Measurements from ENCODE around the gene CEP83.

The CEP83 gene

GRCh38 chr12:94269316-94269999 lies 190.2 kb downstream of the CEP83 start:
- DNase-seq (ENCODE audit: low read depth), result no peak

DNA sequence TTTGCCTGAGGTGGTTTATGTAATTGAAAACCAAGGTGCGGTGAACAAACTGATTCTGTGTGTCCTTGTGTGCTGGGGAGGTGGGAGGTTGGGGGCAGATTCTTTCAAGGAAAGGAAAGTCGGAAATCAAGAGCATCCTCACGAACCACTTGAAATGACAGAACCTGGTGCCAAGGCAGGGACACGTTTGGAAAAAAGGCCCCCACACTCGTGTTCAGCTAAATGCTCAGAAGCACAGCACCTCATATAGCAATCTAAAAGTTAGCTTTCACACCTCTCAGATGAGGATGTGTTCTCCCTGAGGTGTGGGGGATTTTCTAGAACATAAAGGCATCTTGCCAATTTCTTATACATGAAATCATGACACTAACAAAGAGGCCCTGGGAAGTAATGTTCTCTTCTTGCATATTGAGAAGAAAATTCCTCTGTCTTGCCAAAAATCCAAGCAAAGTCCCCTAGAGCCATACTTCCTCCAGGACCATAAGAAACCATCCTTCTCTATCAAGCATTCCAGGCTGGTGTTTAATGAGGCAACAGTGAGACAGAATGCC lies 191.7 kb downstream of the CEP83 start:
- DNase-seq (ENCODE audit: low read depth), result no peak

GRCh38 chr12:94267537-94267872 lies 192.2 kb downstream of the CEP83 start:
- DNase-seq (ENCODE audit: low read depth), result no peak

DNA sequence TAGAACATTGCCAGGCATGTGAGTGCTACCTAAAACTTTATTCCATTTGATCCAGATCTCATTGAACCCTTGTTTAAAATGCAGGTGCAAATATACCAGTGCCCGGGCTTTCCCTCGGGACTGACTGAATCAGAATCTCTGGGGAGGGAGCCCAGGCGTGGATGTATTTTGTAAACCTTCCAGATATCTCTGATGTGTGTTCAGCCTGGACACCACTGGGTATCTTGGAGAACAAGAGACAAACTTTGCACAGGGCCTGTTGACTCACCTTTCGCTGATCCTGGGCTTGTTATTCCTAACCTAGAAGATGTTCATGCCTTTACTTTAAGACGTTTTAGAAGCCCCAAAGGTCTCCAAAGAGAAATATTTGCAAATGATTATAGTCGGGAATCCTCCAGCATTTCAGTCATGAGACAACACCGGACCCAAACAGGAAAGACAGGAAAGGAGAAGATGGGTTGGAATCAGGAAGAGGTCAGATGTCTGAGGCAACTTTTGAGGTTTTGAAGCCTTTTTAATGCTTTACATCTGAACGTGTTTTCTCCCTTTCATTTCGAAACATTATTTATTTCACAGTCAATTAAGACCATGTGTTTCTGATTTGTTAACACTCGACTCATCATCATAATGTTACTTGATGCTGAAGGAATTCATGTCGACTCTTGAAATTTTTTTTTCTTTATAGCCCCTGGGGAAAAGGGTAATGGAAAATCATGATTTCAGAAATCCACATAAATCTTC lies 192.7 kb downstream of the CEP83 start:
- peak; percentile 78 for DNase-seq (ENCODE audit: low read depth)

- DNase-seq (ENCODE audit: low read depth), result peak; percentile 2
Observed at GRCh38 chr12:94265966-94266745, 193.5 kb downstream of the CEP83 start.

DNA sequence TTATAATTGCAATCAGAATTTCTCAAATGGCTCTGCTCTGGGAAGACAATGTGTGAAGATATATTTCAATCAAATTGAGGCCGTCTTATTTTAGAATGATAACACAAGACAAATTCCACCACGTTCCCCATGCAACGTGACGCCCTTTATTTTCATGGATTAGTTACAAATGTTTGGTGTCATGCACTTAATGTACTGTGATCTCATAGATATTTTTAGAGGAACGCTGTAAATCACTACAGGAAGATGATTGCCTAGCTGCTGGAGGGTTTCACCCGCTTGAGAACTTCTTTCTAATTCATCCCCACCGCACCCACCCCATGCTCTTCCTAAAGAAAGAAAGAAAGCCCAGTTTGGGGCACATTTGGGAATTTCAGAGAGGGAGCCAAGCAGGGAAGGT lies 194.1 kb downstream of the CEP83 start:
- DNase-seq (ENCODE audit: low read depth), result no peak

DNA sequence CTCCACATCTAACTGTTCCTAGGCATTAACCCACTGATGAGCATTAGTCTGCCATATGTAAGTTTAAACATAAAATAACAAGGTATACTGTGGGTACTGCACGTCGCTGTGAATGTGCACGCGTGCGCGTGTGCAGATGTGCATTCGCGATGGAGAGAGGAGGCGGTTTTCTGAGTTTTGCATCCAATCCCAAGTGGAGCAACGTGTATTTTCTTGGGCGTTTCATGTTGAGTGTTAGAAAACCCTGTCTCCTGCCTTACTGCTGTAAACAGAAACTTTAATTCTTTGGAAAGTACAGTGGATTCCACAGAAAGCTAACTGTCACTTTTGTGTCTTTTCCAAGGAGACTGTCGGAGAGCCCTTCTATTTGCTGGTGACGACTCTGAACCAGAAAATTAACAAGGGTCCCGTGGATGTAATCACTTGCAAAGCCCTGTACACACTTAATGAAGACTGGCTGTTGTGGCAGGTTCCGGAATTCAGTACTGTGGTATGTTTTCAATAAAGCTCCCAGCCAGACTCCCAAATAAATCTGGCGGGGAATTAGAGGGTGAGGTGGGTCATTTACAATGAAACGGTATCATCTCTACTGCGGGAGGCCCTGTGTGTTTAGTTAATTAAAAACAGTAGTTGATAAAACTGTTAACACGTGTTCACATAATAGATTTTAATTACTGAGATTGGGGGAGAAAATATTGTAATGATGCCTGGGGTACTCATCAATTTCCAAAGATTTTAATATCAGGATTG lies 194.8 kb downstream of the CEP83 start:
- no peak for DNase-seq (ENCODE audit: low read depth)

GRCh38 chr12:94263905-94264561 lies 195.6 kb downstream of the CEP83 start:
- DNase-seq (ENCODE audit: low read depth), result no peak

- no peak for DNase-seq (ENCODE audit: low read depth)
Observed at GRCh38 chr12:94263011-94263811, 196.5 kb downstream of the CEP83 start.

DNA sequence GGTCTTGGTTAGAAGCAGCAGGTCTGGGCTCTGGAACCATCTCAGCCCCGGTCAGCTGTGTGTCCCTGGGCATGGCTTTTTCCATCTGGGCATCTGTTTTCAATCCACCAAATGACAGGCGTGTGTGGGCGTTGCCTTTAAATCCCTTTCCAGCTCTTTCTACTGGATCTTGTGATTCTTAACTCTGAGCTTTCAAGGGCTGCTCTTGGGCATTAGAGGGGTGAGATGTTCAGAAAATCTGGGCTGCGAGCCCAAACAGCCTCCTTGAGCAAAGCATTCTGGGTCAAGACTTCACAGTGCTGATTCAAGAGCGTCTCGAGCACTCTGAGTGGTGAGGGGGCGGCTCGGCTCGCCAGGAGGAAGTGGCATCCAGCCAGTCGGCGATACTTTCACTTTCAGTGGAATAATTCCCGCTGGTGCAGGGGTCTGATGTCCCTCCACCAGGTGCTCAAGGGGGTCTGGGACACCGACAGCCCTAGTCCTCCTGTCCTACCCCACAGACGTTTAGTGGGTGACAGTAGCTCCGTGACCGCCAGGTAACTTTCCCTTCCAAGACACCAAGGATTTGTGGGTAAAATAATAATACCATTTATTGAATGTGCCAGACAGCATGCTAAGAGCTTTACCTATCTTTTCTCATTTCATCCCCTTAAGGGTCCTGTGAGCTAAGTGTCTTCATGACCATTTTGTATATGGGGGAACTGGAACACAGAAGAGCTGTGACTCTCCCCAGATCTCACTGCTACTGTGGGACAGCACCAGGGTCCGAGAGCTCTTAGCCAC lies 197.2 kb downstream of the CEP83 start:
- DNase-seq (ENCODE audit: low read depth), result peak; percentile 71

- DNase-seq (ENCODE audit: low read depth), result no peak
Observed at GRCh38 chr12:94261786-94262185, 197.9 kb downstream of the CEP83 start.

- no peak for DNase-seq (ENCODE audit: low read depth)
Observed at GRCh38 chr12:94261119-94261518, 198.5 kb downstream of the CEP83 start.

GRCh38 chr12:94260717-94261116 lies 198.9 kb downstream of the CEP83 start:
- no peak for DNase-seq (ENCODE audit: low read depth)

DNA sequence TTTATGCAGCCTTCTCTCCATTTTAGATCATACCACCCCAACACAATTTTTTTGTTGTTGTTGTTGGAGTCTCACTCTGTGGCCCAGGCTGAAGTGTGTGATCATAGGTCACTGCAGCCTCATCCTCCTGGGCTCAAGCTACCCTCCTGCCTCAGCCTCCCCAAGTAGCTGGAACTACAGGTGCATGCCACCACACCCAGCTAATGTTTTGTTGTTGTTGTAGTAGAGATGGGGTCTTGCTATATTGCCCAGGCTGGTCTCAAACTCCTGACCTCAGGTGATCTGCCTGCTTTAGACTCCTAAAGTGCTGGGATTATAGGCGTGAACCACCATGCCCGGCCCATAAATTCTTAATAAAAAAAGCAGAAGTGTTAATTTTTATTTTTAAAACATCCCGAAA lies 199.7 kb downstream of the CEP83 start:
- no peak for DNase-seq (ENCODE audit: low read depth)

GRCh38 chr12:94258593-94258992 lies 201.1 kb downstream of the CEP83 start:
- DNase-seq (ENCODE audit: low read depth), result no peak

Data from HS-5 (cell line).